GM19395 (cell line): ENCODE measurements around the gene CDC5L.
"Not testable (repeated sequence)": the region's sequence is repeated elsewhere in the genome, so short reads cannot be mapped to it uniquely, and the experiment has no call there.

Experiments used
- ATAC-seq: cut with Tn5 transposase; IDR thresholded peaks from one replicate; pipeline ENCODE4 v1.9.1; 2021; ENCODE audit warnings: mild to moderate bottlenecking, moderate library complexity; ENCODE audit not compliant: unreplicated experiment

CDC5L gene

DNA sequence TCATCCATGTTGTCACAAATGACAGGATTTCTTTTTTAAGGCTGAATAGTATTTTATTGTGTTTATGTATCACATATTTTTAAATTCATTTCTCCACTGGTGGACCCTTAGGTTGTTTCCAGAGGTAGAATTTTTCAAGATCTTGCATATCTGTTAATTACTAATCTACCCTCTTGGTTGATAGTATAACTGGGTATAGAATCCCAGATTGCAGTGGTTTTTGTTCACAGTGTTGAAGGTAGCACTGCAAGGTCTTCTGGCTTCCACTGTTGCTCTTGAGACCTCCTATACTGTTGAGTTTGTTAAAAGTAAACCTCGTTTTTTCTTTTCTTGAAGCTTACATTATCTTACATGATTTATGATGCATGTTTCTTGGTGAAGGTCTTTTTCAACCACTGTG, 22.9 kb downstream of the CDC5L start:
- ATAC-seq: no peak

DNA sequence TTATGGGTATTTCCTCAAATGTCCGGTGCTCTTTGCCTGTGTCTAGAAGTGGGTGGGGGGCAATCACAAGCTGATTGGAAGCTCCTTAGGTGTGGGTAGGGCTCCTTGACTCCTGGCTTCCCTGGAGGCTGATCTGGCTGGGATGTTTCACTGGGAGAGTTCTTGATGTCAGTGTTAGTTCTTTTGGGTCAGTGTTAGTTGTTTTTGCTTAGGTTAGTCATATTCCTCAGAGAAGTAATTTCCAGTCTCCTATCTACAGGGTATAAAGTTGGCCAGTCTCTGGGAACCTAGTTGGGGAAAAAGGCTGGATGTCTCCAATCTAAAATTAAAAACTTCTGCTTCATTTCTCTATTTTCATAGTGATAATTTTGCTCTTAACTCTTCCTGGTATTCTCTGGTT, 23.6 kb downstream of the CDC5L start:
- ATAC-seq: no peak

DNA sequence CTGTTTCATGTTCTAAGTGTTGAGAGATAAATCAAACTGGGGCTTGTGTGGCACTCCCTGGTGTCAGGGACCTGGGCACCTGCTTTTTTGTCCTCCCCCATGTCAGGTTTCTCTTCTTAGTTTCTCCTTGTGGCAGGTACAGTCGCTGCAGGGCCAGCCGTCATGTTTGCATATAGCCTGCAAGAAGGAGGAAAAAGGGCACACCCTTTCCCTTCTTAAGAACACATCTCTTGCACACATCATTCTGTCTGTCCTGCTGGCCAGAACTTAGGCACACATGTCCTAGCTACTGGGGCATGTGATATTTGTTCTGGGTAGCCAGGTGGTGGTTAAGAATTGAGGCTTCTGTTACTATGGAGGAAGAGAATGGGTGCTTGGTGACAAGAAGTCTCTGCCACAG, 27.9 kb downstream of the CDC5L start:
- no peak for ATAC-seq

DNA sequence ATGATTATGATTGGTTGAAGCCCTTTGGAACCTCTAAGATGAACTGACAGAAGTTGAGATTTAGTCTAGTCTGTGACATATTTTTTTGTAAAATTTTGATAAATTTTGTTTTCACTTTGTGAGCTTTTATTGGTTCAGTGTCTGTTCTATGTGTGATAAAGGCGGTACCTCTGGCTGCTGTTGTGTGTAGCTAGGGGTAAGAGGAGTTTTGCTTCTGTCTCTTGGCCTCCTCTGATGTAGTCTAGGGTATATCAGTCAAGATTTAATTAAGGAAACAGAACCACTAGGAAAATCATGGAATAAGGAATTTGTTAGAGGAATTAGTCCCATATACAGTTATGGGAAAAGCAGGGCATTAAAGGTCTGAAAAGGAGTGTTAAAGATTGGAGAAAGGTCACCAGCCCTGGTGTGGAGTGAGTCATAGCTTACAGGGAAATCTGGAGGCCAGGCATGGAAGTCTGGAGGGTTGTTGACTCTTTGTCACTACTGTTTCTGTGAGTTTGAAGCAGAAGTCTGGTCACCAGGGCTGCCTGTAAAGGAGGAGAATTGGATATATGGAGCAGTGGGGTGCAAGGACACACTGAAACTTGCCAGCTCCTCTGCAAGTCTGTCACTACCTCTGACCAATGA, 28.5 kb downstream of the CDC5L start:
- no peak for ATAC-seq

DNA sequence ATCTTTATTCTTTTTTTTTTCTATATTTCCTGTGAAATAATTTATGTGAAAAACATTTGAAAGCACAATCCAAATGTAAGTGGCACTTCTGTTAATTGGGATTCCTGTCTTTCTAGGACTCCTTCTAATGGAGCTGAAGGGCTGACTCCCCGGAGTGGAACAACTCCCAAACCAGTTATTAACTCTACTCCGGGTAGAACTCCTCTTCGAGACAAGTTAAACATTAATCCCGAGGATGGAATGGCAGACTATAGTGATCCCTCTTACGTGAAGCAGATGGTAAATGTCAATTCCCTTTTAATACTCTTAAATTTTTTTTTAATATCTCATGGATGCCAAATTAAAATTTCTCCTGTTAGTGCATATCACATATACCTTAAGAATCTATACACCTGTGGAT, 35.0 kb downstream of the CDC5L start:
- ATAC-seq: no peak

DNA sequence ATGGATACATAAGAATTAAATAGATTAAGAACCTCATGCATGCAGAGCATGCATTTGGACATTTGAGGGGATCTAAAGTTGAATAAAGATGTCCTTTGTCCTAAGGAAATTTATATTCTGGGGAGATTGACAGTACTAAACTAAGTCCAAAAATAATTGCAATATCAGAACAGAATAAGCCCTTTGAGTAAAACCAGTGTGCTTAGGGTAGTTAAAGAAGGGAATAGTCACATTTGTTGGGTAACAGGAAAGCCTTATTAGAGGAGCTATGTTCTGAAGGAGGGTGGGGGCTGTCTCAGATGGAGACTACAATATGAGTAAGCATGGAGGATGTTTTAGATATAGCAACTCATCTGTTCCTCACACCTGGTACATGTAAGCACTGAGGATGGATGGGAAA, 35.8 kb downstream of the CDC5L start:
- ATAC-seq: no peak

DNA sequence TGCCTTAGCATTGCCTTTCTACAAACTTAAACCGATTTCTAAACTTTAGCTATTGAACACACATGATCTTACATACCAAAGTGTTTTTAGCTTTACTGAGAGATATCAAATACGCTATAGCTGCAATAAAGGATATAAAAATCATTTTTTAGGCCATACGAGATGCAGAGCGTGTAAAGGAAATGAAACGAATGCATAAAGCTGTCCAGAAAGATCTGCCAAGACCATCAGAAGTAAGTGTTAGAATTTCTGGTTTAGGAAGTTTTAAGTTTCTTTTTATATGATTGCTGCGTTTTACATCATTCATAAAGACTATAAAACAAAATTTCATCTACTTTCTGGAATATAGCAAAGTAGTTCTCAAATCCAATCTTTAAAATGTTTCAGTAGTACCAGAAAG, 38.4 kb downstream of the CDC5L start:
- ATAC-seq: no peak

DNA sequence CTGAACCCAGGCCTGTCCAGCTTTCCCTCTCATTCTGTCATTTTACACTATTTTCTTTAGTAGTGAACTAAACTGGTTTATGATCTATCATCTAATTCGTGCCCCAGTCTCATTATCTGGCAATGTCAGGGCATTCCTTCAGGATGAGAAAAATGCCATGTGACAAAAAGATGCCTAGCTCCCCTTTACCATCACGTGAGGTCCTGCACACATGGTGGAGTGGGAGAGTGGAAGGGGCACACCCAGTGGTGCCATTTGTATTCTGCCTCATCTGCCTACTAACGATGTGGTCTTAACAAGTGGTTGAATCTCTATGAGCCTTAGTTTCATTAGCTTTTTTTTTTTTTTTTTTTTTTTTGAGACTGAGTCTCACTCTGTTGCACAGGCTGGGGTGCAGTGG, 41.2 kb downstream of the CDC5L start:
- no peak for ATAC-seq

DNA sequence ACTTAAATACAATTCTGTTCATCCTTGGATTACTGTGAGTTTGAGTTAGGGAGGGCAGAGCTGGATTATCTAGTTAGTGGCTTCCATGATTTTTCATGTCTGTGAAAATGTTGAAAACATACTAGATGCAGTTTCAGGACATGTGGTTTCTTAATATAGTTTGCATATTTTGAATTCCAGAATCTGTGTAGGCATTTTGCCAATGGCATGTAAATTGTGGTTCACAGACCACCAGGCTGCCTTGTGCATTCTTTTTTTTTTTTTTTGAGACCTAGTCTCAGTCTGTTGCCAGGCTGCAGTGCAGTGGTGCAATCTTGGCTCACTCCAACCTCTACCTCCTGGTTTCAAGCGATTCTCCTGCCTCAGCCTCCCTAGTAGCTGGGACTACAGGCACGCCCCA, 42.8 kb downstream of the CDC5L start:
- ATAC-seq: no peak

DNA sequence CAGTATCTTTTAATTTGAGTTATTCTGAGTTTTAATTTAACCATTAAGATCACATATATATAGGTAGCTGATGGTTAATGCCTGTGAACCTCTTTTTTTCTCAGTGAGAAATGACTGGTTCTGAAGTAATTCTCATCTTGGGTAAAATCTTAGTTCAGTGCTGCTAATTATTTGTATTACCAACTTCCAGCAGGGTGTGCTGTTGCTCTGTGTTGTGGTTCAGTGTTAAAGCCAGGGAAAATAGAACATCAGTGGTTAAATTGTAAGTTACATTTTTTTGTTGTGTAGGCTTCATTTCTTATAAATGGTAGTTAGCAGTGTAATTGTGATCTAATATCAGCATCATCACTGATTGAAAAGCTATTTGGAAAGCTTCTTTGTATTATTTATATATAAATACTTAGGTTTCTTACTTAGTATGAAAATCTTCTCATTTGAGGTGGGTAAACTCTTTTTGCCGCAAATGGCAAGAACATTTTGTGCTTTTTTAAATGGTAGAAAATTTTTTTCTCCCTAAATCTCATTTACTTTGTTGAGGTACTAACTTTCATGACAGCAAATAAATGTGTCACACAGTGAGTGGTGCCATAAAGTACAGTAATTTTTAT, 43.7 kb downstream of the CDC5L start:
- peak; percentile 69 for ATAC-seq

DNA sequence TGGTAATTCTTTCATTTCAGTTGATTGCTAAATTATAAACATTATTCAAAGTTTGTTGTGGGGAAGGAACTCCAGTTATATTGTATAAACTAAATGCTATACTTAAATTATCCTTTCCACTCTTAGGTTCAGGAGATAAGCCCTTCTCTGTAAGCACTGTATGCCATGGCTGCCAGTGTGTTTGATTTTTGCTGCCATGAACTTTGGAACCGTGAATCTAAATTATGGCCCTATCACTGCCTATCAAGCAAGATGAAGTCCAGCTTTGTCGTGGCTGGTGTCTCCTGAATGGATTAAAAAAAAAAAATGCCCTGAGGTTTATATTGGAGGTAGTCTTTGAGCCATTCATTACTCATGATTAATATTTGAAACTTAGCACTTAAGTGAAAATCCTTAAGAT, 44.7 kb downstream of the CDC5L start:
- no peak for ATAC-seq

DNA sequence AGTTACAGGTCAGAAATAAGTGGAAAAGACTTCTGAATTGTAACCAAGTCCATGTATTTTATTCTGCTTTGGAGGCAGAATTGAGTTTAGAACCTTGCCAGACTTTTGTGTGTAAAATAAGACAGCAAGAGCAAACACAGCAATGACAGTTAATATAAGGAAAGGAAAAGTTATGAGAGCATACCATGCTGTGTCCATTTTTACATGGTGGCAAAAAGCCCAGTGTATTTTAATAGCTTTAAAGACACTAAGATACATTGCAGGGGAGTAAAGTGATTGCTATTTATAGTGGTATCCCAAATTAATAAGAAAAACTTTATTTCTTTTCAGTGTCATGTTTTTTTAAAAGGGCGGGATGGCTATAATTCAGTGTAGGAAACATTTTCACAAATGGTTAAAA, 45.2 kb downstream of the CDC5L start:
- no peak for ATAC-seq

DNA sequence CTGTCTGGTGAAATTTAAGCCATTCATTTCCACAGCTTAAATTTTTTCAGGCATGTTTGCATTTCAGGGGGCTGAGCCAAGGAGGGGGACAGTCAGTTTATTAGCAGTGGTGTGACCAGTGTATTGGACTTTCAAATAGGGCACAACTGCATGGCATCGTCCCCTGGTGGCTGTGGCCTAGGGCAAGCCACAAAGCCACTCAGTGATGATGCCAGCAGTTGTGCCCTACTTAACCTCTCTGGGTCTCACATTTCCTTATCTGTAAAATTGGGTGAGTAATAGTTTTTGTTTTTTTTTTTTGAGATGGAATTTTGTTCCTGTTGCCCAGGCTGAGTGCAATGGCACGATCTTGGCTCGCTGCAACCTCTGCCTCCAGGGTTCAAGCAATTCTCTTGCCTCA, 48.0 kb downstream of the CDC5L start:
- ATAC-seq: no peak

DNA sequence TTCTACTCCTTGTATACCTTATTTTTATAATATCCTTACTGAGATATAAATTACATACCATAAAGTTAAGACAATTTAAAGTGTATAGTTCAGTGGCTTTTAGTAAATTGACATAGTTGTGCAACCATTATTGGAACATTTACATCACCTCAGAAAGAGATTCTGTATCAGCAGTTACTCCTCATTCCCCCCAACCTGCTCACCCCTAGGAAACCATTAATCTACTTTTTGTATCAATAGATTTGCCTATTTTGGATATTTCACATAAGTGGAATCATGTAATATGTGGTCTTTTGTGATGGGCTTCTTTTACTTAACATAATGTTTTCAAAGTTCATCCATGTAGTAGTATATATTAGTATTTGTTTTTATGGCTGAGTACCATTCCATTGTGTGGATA, 51.3 kb downstream of the CDC5L start:
- no peak for ATAC-seq

DNA sequence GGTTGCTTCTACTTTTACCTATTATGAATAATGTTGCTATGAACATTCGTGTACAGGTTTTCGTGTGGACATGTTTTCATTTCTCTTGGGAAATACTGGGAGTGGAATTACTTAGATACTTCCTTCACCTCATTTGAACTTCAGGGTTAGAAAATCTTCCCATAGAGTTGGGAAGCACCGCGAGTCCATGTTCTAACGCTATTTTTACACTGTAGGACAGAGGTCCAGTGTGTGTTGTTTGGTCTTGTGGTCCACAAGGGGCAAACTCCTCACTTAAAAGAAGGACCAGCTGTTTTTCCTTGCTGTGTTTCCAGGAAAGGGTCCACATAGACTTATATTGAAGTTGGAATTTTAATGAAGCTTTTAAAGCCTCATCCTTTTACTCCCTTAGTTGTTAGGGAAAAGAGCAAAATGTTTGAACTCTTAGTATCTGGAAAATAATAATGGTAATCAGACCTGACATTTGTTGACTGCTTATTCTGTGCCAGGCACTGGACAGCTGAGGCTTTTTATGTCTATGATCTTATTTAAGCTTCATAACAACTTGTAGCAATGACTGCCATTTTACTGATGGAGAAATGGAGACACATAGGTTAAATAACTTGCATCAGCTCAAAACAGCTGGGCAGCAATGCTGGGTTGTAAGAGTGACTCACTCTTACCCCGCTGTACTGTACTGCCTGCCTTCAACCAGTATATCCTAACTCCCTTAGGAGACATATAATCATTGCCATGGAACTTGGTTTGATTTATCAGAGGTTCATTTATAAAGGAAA, 52.0 kb downstream of the CDC5L start:
- ATAC-seq: no peak

DNA sequence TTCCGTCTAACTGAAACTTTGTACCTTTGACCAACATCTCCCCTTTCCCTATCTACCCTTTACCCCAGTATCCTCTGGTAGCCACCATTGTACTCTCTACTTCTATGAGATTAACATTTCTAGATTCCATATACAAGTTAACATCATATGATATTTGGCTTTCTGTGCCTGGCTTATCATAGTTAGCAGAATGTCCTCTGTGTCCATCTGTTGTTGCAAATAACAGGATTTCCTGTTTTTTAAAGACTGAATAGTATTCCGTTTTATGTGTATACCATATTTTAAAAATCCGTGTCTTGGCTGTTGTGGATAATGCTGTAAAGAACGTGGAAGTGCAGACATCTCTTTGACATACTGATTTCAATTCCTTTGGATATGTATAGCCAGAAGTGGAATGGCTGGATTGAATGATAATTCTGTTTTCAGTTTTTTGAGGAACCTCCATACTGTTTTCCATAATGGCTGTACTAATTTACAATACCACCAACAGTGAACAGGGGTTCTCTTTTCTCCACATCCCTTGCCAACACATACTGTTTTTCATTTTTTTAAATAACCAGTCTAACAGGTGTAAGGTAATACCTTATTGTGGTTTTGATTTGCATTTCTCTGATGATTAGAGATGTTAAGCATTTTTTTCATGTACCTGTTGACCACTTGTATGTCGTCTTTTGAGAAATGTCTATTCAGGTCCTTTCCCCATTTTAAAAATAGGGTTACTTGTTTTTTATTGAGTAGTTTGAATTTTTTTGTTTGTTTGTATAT, 53.8 kb downstream of the CDC5L start:
- ATAC-seq: no peak

DNA sequence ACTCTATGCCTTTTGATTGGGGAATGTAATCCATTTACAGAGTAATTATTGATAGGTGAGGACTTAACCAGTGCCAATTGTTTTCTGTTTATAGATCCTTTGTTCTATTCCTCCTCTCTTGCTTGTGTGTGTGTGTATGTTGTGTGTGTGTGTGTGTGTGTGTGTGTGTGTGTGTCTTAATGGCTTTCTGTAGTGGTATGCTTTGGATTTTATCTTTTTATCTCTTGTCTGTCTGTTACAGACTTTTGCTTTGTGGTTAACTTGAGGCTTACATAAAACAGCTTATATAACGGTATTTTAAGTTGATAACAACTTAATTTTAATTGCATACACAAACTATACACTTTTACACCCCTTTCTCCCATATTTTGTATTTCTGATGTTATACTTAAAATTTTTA, 54.7 kb downstream of the CDC5L start:
- no peak for ATAC-seq

DNA sequence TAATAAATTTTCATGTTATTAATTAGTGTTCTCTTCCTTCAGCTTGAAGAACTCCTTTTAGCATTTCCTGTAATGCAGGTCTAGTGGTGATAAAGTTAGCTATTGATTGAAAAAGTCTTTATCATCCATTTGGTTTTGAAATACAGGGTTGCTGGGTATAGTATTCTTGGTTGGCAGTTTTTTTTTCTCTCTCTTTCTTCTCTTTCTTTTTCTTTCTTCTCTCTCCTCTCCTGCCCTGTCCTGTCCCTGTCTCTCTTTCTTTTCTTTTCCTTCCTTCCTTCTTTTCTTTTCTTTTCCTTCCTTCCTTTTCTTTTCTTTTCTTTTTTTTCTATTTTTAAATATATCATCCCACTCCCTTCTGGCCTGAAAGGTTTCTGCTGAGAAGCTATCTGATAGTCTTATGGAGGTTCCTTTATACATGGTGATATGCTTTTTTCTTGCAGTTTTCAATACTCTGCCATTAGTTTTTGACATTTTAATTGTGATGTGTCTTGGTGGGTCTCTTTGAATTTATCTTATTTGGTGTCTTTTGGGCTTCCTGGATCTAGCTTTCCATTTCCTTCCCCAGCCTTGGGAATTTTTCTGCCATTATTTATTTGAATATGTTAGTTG, 55.4 kb downstream of the CDC5L start:
- ATAC-seq: no peak

DNA sequence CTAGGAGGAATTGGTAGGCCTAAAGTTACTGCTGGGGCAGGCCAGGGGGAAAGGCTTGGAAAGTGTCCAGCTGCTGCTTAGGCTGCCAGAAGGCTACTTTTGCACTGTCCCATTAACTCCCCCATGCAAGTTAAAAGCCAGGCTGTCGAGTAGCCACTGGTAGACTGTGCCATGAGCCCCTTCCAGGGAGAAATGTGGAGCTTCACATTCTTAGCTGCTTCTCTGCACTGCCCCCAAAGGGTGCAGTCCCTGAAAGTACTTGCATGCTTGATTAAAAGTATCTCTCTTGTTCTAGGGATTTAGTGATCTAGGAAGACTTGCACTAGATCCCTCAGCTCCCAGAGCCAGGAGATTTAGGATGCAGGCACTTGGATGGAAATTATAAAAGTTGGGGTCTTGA, 57.3 kb downstream of the CDC5L start:
- ATAC-seq: no peak

DNA sequence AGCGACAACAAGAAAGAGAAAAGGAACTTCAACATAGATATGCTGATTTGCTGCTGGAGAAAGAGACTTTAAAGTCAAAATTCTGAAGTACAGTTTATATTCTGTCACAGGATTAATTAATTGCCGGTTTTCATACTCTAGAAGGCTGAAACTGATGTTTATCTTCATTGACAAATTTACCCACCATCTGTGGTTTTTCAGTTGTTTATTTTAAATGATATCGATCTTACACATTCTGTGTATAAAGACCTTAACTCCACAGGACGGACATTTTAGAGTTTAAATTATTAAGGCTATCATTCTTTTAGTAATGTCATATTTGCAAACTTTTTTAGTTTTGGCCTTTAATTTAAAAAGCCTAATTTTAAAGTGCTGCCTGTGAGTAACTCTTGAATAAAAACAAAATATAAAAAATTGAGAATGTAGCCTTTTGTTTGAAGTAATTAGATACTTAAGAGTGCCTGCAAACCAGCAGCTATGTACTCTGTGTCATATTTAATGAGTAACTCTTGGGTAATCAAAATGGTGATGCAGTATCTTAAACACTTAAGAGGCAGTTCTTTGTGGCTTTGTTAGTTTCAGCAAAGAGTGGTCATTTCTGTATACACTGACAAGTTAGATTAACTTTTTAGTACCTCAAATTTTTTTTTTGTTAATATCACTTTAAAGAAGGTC, 59.3 kb downstream of the CDC5L start:
- no peak for ATAC-seq

DNA sequence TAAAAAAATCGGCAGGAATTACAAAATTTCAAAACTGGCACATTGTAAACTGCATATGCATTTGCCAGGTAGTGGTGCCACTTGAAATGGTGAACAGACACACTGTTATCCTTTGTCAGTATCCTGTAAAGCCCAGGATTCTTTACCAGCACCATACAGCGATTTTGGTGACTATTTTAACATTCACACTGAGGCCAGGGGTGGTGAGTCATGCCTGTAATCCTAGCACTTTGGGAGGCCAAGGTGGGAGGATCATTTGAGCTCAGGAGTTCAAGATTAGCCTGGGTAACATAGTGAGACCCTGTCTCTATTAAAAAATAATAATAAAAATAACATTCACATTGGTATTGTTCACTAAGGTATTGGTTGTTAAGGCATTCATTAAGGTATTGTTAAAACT, 61.7 kb downstream of the CDC5L start:
- ATAC-seq: not testable (repeated sequence)
